Ecto neural progenitor cell (in vitro differentiated cells): ENCODE results near the gene TBCD.

Source experiments
- DNase-seq: peaks from one replicate; pipeline ENCODE4 v3.0.0-alpha.2; 2018; ENCODE audit warnings: low spot score

TBCD gene

GRCh38 chr17:82791532-82791931, 39.7 kb downstream of the TBCD start:
- no peak for DNase-seq

GRCh38 chr17:82793974-82794630, 42.2 kb downstream of the TBCD start:
- DNase-seq, result no peak

GRCh38 chr17:82794781-82795482, 43.1 kb downstream of the TBCD start:
- no peak for DNase-seq

- DNase-seq, result peak; percentile 44
These were observed 43.8 kb downstream of the TBCD start for GRCh38 chr17:82795615-82796014.

GRCh38 chr17:82797061-82797460, 45.2 kb downstream of the TBCD start:
- DNase-seq, result no peak

GRCh38 chr17:82798752-82799151, 46.9 kb downstream of the TBCD start:
- DNase-seq, result no peak

- no peak for DNase-seq
These were observed 47.7 kb downstream of the TBCD start for GRCh38 chr17:82799591-82799990.

- no peak for DNase-seq
These were observed 49.0 kb downstream of the TBCD start for GRCh38 chr17:82800885-82801284.

- no peak for DNase-seq
These were observed 49.6 kb downstream of the TBCD start for GRCh38 chr17:82801377-82801970.

- DNase-seq, result no peak
These were observed 50.4 kb downstream of the TBCD start for GRCh38 chr17:82802075-82802780.

GRCh38 chr17:82803185-82803584, 51.3 kb downstream of the TBCD start:
- no peak for DNase-seq

- DNase-seq, result no peak
These were observed 51.7 kb downstream of the TBCD start for GRCh38 chr17:82803606-82804005.

- no peak for DNase-seq
These were observed 52.8 kb downstream of the TBCD start for GRCh38 chr17:82804442-82805191.

GRCh38 chr17:82805254-82805653, 53.4 kb downstream of the TBCD start:
- no peak for DNase-seq

GRCh38 chr17:82805823-82806222, 54.0 kb downstream of the TBCD start:
- no peak for DNase-seq

GRCh38 chr17:82806645-82807044, 54.8 kb downstream of the TBCD start:
- DNase-seq, result no peak

- no peak for DNase-seq
These were observed 55.2 kb downstream of the TBCD start for GRCh38 chr17:82807101-82807500.

GRCh38 chr17:82807562-82807961, 55.7 kb downstream of the TBCD start:
- no peak for DNase-seq

- no peak for DNase-seq
These were observed 56.1 kb downstream of the TBCD start for GRCh38 chr17:82808006-82808405.

GRCh38 chr17:82808921-82809905, 57.3 kb downstream of the TBCD start:
- no peak for DNase-seq
